Adrenal gland (tissue), 12 donors: ENCODE results near the gene SLC7A10. TPM values are rescaled to one million over a fixed set of nuclear protein-coding genes. Genes with fewer than 3 reads are reported as not detected.
A peak's percentile ranks its signal among the peaks of the same experiment; 100 is the strongest.

ENCODE experiments used
- DNase-seq, 7 donors: peaks; one replicate each; pipeline ENCODE4 v3.0.0-alpha.2; 2019 to 2020
- H3K27ac ChIP-seq, 5 donors: fragments of 200-600 bp; sonication (generic) in 4 of 5; 1 replicate in 3 of 5; 2 replicates in 2 of 5; pipeline versions ENCODE4 v1.5.1 to v1.8.0; 2016 to 2020; ENCODE audit warnings: mild to moderate bottlenecking in 1 of 5
- H3K27me3 ChIP-seq: fragments of 200-600 bp; 2 replicates; pipeline ENCODE4 v1.8.0; 2021
- H3K36me3 ChIP-seq, 2 donors: fragments of 200-600 bp; replicated peaks in 1 of 2; 1 replicate in 1 of 2; 2 replicates in 1 of 2; pipeline versions ENCODE4 v1.5.1 to v1.8.0; 2018 to 2022
- H3K4me1 ChIP-seq, 2 donors: fragments of 200-600 bp; replicated peaks in 1 of 2; 1 replicate in 1 of 2; 2 replicates in 1 of 2; pipeline versions ENCODE4 v1.5.1 to v1.8.0; 2018 to 2021
- H3K4me3 ChIP-seq, 4 donors: fragments of 200-600 bp; sonication (generic) in 3 of 4; one replicate each; pipeline ENCODE4 v1.5.1; 2016 to 2018
- H3K9me3 ChIP-seq, 3 donors: fragments of 200-600 bp; sonication (generic) in 1 of 3; replicated peaks in 1 of 3; 1 replicate in 2 of 3; 2 replicates in 1 of 3; pipeline versions ENCODE4 v1.5.1 to v1.8.0; 2016 to 2021
- CTCF ChIP-seq, 6 experiments: fragments of 450-650 bp in 4 of 6; fragments of 200-600 bp in 2 of 6; sonication (generic) in 1 of 6; IDR thresholded peaks; 1 replicate in 5 of 6; 2 replicates in 1 of 6; pipeline versions ENCODE4 v1.5.1 to v1.8.0; 2016 to 2021; ENCODE audit warnings: antibody characterized with exemption in 6 of 6, mild to moderate bottlenecking in 2 of 6, moderate library complexity in 1 of 6
- POLR2A ChIP-seq, 2 donors: fragments of 450-650 bp; IDR thresholded peaks; one replicate each; pipeline ENCODE4 v1.6.1; 2017; ENCODE audit warnings: antibody characterized with exemption in 2 of 2, mild to moderate bottlenecking in 2 of 2, moderate library complexity in 1 of 2
- WGBS, 4 donors: extraction: QIAGEN DNeasy Blood & Tissue Kit in 2 of 4; methylation state at CpG; one replicate each; pipeline versions ENCODE4 v1.1.5 to v1.1.7; 2013 to 2017; 5-methylcytosine and 5-hydroxymethylcytosine counted together
- intact Hi-C, 2 donors: fragments of 100-400 bp; cut with DNase I; formaldehyde crosslinking; loops; one replicate each; pipeline versions ENCODE4 v1.14.1 to v1.15.0; 2022 to 2023
- polyA plus RNA-seq, 3 donors: library from polyadenylated mRNA; stranded (reverse); fragments of 200-250 nt in 2 of 3; fragments of 350-450 nt in 1 of 3; fragmentation: Illumina TruSeq in 1 of 3; extraction: RNeasy Lipid Tissue Mini Kit (QIAGEN cat#74804) in 1 of 3; gene quantifications; one replicate each; pipeline ENCODE4 v1.2.3, GENCODE V29; 2013 to 2014
- total RNA-seq, 9 donors: library from RNA; depleted of rRNA in 4 of 9; stranded (reverse); fragments of >200 nt in 4 of 9; fragments of 120-200 nt in 1 of 9; fragmentation: NEBNext Ultra II Directional in 1 of 9; extraction: Animal tissue kit (Norgen Biotek cat#: 25700) in 1 of 9; gene quantifications; one replicate each; pipeline versions ENCODE4 v1.1.0 to v1.2.4, GENCODE V29; 2013 to 2023
- donor health status: healthy with polysubstance abuse.
- donor health status: Bipolar disorder and iron deficiency.
- donor health status: DM: yes; HTN: yes; CAD: no.
- donor health status: DM: no; HTN: no; CAD: no.
- donor health status: DM: no; HTN: no; CAD: no.
- donor health status: DM: yes; HTN: yes; CAD: no.

Gene SLC7A10
- total and polyA plus RNA-seq, 12 donors, result 0.14 to 9.3 (median 0.45) TPM; not detected in 4

GRCh38 chr19:33249740-33250366, 24.2 kb upstream of the SLC7A10 start:
- no peak overlapping the region for H3K4me3 ChIP-seq
- 67 to 82% (median 72%) methylated on average over 3 of the region's 3 CpGs for WGBS, 4 donors

GRCh38 chr19:33248954-33249613, 23.4 kb upstream of the SLC7A10 start:
- WGBS, 4 donors, result 32 to 56% (median 49%) methylated on average over 14 to 28 of the region's 28 CpGs
- H3K4me3 ChIP-seq, result no peak overlapping the region
- DNase-seq, result peak in 2 of 7 donors; percentile 43 to 51
- H3K9me3 ChIP-seq, result no peaks in the 10 kb centered on the region
- no peaks in the 10 kb centered on the region for H3K36me3 ChIP-seq
- H3K27me3 ChIP-seq, result no peaks in the 10 kb centered on the region
- no peak for TF ChIP-seq POLR2A (IDR thresholded peaks at IDR 0.05)
- peak in 1 of 6 experiments; percentile 7 for TF ChIP-seq CTCF (IDR thresholded peaks at IDR 0.05)
- H3K27ac ChIP-seq, result no peak overlapping the region
- intact Hi-C loops, result loop anchor here in 1 of 2 donors (10.0 kb wide), 1 partner anchor 526 kb away; no protein-coding TSS in a partner anchor
- H3K4me1 ChIP-seq, result peaks cover 0 to 14% of the 10 kb centered on the region in 2 donors

More at GRCh38 chr19:33249740-33250366, 24.2 kb upstream of the SLC7A10 start:
- DNase-seq, result no peak
- intact Hi-C loops, result loop anchor here in 1 of 2 donors (10.0 kb wide), 1 partner anchor 525 kb away; no protein-coding TSS in a partner anchor
- Histone ChIP-seq H3K36me3 (no peaks in the 10 kb centered on the region), H3K4me1 (peaks cover 0 to 14% of the 10 kb centered on the region in 2 donors), H3K27ac (no peak overlapping the region), H3K27me3 (no peaks in the 10 kb centered on the region), H3K9me3 (no peaks in the 10 kb centered on the region)
- TF ChIP-seq CTCF (IDR thresholded peaks at IDR 0.05) (no peak), POLR2A (IDR thresholded peaks at IDR 0.05) (no peak)

GRCh38 chr19:33248553-33248953, 22.9 kb upstream of the SLC7A10 start:
- no peaks in the 10 kb centered on the region for H3K9me3 ChIP-seq
- H3K27me3 ChIP-seq, result no peaks in the 10 kb centered on the region
- TF ChIP-seq CTCF (IDR thresholded peaks at IDR 0.05), result no peak
- TF ChIP-seq POLR2A (IDR thresholded peaks at IDR 0.05), result no peak
- H3K36me3 ChIP-seq, result no peaks in the 10 kb centered on the region
- intact Hi-C loops, result loop anchor here in 1 of 2 donors (10.0 kb wide), 1 partner anchor 526 kb away; no protein-coding TSS in a partner anchor
- H3K27ac ChIP-seq, result no peak overlapping the region
- peak in 1 of 7 donors; percentile 21 for DNase-seq
- no peak overlapping the region for H3K4me3 ChIP-seq
- 48 to 65% (median 55%) methylated on average over 5 to 11 of the region's 11 CpGs for WGBS, 4 donors
- H3K4me1 ChIP-seq, result peaks cover 0 to 14% of the 10 kb centered on the region in 2 donors

- DNase-seq, result no peak
Observed at GRCh38 chr19:33248104-33248503, 22.5 kb upstream of the SLC7A10 start.

More at GRCh38 chr19:33248104-33248503, 22.5 kb upstream of the SLC7A10 start:
- Histone ChIP-seq H3K36me3 (no peaks in the 10 kb centered on the region), H3K27ac (no peak overlapping the region), H3K4me1 (peaks cover 0 to 14% of the 10 kb centered on the region in 2 donors), H3K9me3 (no peaks in the 10 kb centered on the region), H3K4me3 (no peak overlapping the region), H3K27me3 (no peaks in the 10 kb centered on the region)
- TF ChIP-seq CTCF (IDR thresholded peaks at IDR 0.05) (no peak), POLR2A (IDR thresholded peaks at IDR 0.05) (no peak)
- WGBS, 4 donors, result 79 to 89% (median 86%) methylated on average over 4 to 8 of the region's 8 CpGs
- intact Hi-C loops, result loop anchor here in 1 of 2 donors (10.0 kb wide), 1 partner anchor 527 kb away; no protein-coding TSS in a partner anchor
